HEK293 (cell line): ENCODE results near the gene UNK.
A peak's percentile ranks its signal among the peaks of the same experiment; 100 is the strongest.

Experiments
- CTCF ChIA-PET: fragments of 350-600 bp; formaldehyde crosslinking; extraction: SDS; loops from one replicate; lab custom pipeline; 2021; ENCODE audit warnings: antibody characterized with exemption; lab: Yijun Ruan, JAX
- POLR2A ChIA-PET: fragments of 300-600 bp; formaldehyde crosslinking; extraction: SDS; loops from one replicate; lab custom pipeline; 2020; ENCODE audit warnings: antibody characterized with exemption, inconsistent platforms; lab: Yijun Ruan, JAX
- H3K27ac ChIP-seq: fragments of 200-500 bp; sonication (Bioruptor generic); 2 replicates; pipeline ENCODE4 v1.5.1; 2014; ENCODE audit warnings: low read depth, low read length, control low read depth, inconsistent platforms; ENCODE audit errors: extremely low read depth
- H3K36me3 ChIP-seq, 2 experiments: fragments of 200-500 bp in 1 of 2; sonication (Bioruptor generic) in 1 of 2; 1 replicate in 1 of 2; 2 replicates in 1 of 2; pipeline ENCODE4 v1.5.1; 2014 to 2017; ENCODE audit warnings: inconsistent platforms in 2 of 2, low read length in 2 of 2; ENCODE audit not compliant: control insufficient read depth in 2 of 2, insufficient read depth in 1 of 2
- H3K4me1 ChIP-seq: fragments of 200-500 bp; sonication (Bioruptor generic); 2 replicates; pipeline ENCODE4 v1.5.1; 2014; ENCODE audit warnings: mild to moderate bottlenecking, low read length, inconsistent platforms; ENCODE audit not compliant: control insufficient read depth, insufficient read depth
- H3K4me3 ChIP-seq: 2 replicates; pipeline ENCODE4 v1.5.1; 2011; ENCODE audit warnings: low read depth, mild to moderate bottlenecking, control low read depth, low read length, moderate library complexity
- H3K9me3 ChIP-seq: fragments of 200-500 bp; sonication (Bioruptor generic); 2 replicates; pipeline ENCODE4 v1.5.1; 2014; ENCODE audit warnings: low read depth, low read length, inconsistent platforms; ENCODE audit not compliant: control insufficient read depth, insufficient read depth
- EGR2 ChIP-seq: fragments of 450-650 bp; formaldehyde crosslinking; IDR thresholded peaks from 2 replicates; pipeline ENCODE4 v1.5.1; 2016; ENCODE audit warnings: low read depth, missing biosample characterization, missing genetic modification characterization
- GLI2 ChIP-seq: fragments of 450-650 bp; formaldehyde crosslinking; IDR thresholded peaks from 2 replicates; pipeline ENCODE4; 2017; ENCODE audit warnings: missing biosample characterization, missing genetic modification characterization, low read depth, borderline replicate concordance
- HOXA7 ChIP-seq: sonication (generic); formaldehyde crosslinking; IDR thresholded peaks from 2 replicates; pipeline ENCODE4 v1.8.1; 2022; ENCODE audit warnings: missing genetic modification reagents, borderline replicate concordance
- KLF17 ChIP-seq: fragments of 450-650 bp; formaldehyde crosslinking; IDR thresholded peaks from 2 replicates; pipeline ENCODE4 v1.5.1; 2016; ENCODE audit warnings: missing biosample characterization, missing genetic modification characterization
- PBX3 ChIP-seq: sonication (generic); formaldehyde crosslinking; IDR thresholded peaks from 2 replicates; pipeline ENCODE4 v1.8.1; 2022; ENCODE audit warnings: mild to moderate bottlenecking, moderate library complexity, missing genetic modification reagents
- REPIN1 ChIP-seq: fragments of 450-650 bp; formaldehyde crosslinking; IDR thresholded peaks from 2 replicates; pipeline ENCODE4 v1.5.1; 2017; ENCODE audit warnings: missing biosample characterization, missing genetic modification characterization, low read depth
- SCRT2 ChIP-seq: fragments of 450-650 bp; formaldehyde crosslinking; IDR thresholded peaks from 2 replicates; pipeline ENCODE4 v1.5.1; 2016; ENCODE audit warnings: missing biosample characterization, missing genetic modification characterization
- SP2 ChIP-seq: fragments of 450-650 bp; formaldehyde crosslinking; IDR thresholded peaks from 2 replicates; pipeline ENCODE4 v1.5.1; 2016; ENCODE audit warnings: missing biosample characterization, missing genetic modification characterization
- SP7 ChIP-seq: fragments of 450-650 bp; formaldehyde crosslinking; IDR thresholded peaks from 2 replicates; pipeline ENCODE4 v1.5.1; 2016; ENCODE audit warnings: missing biosample characterization, missing genetic modification characterization
- TRIM28 ChIP-seq: IDR thresholded peaks from 2 replicates; pipeline ENCODE4 v1.6.1; 2011; ENCODE audit warnings: low read length, control low read depth, borderline replicate concordance
- ZBTB44 ChIP-seq: fragments of 450-650 bp; IDR thresholded peaks from 2 replicates; pipeline ENCODE4 v1.5.1; 2018; ENCODE audit warnings: missing biosample characterization, mild to moderate bottlenecking, missing genetic modification characterization
- ZFHX2 ChIP-seq: fragments of 450-650 bp; formaldehyde crosslinking; conservative IDR thresholded peaks from 2 replicates; pipeline ENCODE4 v1.5.1; 2016; ENCODE audit warnings: missing biosample characterization, missing genetic modification characterization
- ZFP69B ChIP-seq: fragments of 450-650 bp; formaldehyde crosslinking; IDR thresholded peaks from 2 replicates; pipeline ENCODE4 v1.5.1; 2016; ENCODE audit warnings: missing biosample characterization, missing genetic modification characterization
- ZNF112 ChIP-seq: fragments of 450-650 bp; formaldehyde crosslinking; IDR thresholded peaks from 2 replicates; pipeline ENCODE4 v1.5.0; 2017; ENCODE audit warnings: missing biosample characterization, missing genetic modification characterization
- ZNF214 ChIP-seq: fragments of 450-650 bp; formaldehyde crosslinking; IDR thresholded peaks from 2 replicates; pipeline ENCODE4 v1.5.1; 2017; ENCODE audit warnings: missing biosample characterization, mild to moderate bottlenecking, missing genetic modification characterization, borderline replicate concordance
- ZNF274 ChIP-seq, 2 experiments: fragments of 200-500 bp in 1 of 2; fragments of 450-650 bp in 1 of 2; sonication (Bioruptor generic) in 1 of 2; formaldehyde crosslinking in 1 of 2; IDR thresholded peaks; 2 replicates each; pipeline versions ENCODE4 v1.5.1 to v1.6.1; 2014 to 2016; ENCODE audit warnings: borderline replicate concordance in 1 of 2, inconsistent platforms in 1 of 2, low read length in 1 of 2, missing biosample characterization in 1 of 2, missing genetic modification characterization in 1 of 2
- ZNF354C ChIP-seq: fragments of 450-650 bp; formaldehyde crosslinking; IDR thresholded peaks from 2 replicates; pipeline ENCODE4 v1.5.1; 2016; ENCODE audit warnings: missing biosample characterization, missing genetic modification characterization, low read depth, borderline replicate concordance
- ZNF426 ChIP-seq: fragments of 450-650 bp; formaldehyde crosslinking; IDR thresholded peaks from 2 replicates; pipeline ENCODE4 v1.5.1; 2017; ENCODE audit warnings: missing biosample characterization, missing genetic modification characterization, mild to moderate bottlenecking, inconsistent platforms, moderate library complexity
- ZNF449 ChIP-seq: fragments of 450-650 bp; formaldehyde crosslinking; IDR thresholded peaks from 2 replicates; pipeline ENCODE4 v1.5.1; 2017; ENCODE audit warnings: missing biosample characterization, mild to moderate bottlenecking, missing genetic modification characterization, moderate library complexity
- ZNF624 ChIP-seq: fragments of 450-650 bp; formaldehyde crosslinking; IDR thresholded peaks from 2 replicates; pipeline ENCODE4 v1.5.1; 2017; ENCODE audit warnings: missing biosample characterization, missing genetic modification characterization
- ZNF692 ChIP-seq: fragments of 450-650 bp; formaldehyde crosslinking; IDR thresholded peaks from 2 replicates; pipeline ENCODE4 v1.5.1; 2016; ENCODE audit warnings: missing biosample characterization, missing genetic modification characterization
- ZNF747 ChIP-seq: fragments of 450-650 bp; formaldehyde crosslinking; IDR thresholded peaks from 2 replicates; pipeline ENCODE4 v1.5.1; 2016; ENCODE audit warnings: missing biosample characterization, missing genetic modification characterization
- ZNF777 ChIP-seq: fragments of 450-650 bp; formaldehyde crosslinking; IDR thresholded peaks from 2 replicates; pipeline ENCODE4 v1.5.1; 2017; ENCODE audit warnings: missing biosample characterization, missing genetic modification characterization, borderline replicate concordance

UNK gene

GRCh38 chr17:75808549-75808904, 23.9 kb downstream of the UNK start:
- no peak for TF ChIP-seq PBX3
- TF ChIP-seq ZNF354C (tag by site-specific recombination), result no peak
- no peak for TF ChIP-seq REPIN1 (tag by site-specific recombination)
- no peak for TF ChIP-seq EGR2 (tag by site-specific recombination)
- no peak for TF ChIP-seq ZNF274 (IDR thresholded peaks at IDR 0.05; ENCODE audit: low read length)
- no peak for TF ChIP-seq ZNF274 (tag by site-specific recombination; IDR thresholded peaks at IDR 0.05; ENCODE audit: borderline replicate concordance)
- no peak for TF ChIP-seq ZNF777
- TF ChIP-seq ZNF747 (tag by site-specific recombination), result no peak
- peak; percentile 51; the same call in 1 of the 2 replicates for TF ChIP-seq SCRT2
- no peaks in the 10 kb centered on the region for H3K9me3 ChIP-seq
- ChIA-PET POLR2A (interaction anchor here (0.6 to 2.8 kb wide), 4 partner anchors 9 to 311 kb away, joined by 3 to 19 read pairs (median 6); no protein-coding TSS in a partner anchor), CTCF (interaction anchor here (1.2 to 1.8 kb wide), 3 partner anchors 19 to 37 kb away, joined by 4 to 10 read pairs (median 5); no protein-coding TSS in a partner anchor)
- H3K4me3 ChIP-seq, result no peak overlapping the region
- H3K27ac ChIP-seq, result peak overlapping the region; percentile 74
- peaks cover 9% of the 10 kb centered on the region for H3K4me1 ChIP-seq
- H3K36me3 ChIP-seq, result peaks cover 15 to 48% of the 10 kb centered on the region in 2 experiments

- Histone ChIP-seq H3K4me1 (peaks cover 9% of the 10 kb centered on the region), H3K4me3 (no peak overlapping the region), H3K27ac (peak overlapping the region; percentile 74), H3K36me3 (peaks cover 20 to 49% of the 10 kb centered on the region in 2 experiments), H3K9me3 (no peaks in the 10 kb centered on the region)
- POLR2A ChIA-PET, result interaction anchor here (0.6 to 2.8 kb wide), 4 partner anchors 10 to 311 kb away, joined by 3 to 19 read pairs (median 6); no protein-coding TSS in a partner anchor
- CTCF ChIA-PET, result interaction anchor here (1.0 to 1.8 kb wide), 4 partner anchors 19 to 36 kb away, joined by 3 to 10 read pairs (median 4); no protein-coding TSS in a partner anchor
- TF ChIP-seq SP2, result 0 out of 2 replicates have a peak, but pooled peaks have one; percentile 10
- TF ChIP-seq ZFHX2, result peak; percentile 32
- no peak for TF ChIP-seq ZNF692 (tag by site-specific recombination)
- TF ChIP-seq ZBTB44 (tag by site-specific recombination), result no peak
- TF ChIP-seq ZNF214 (tag by site-specific recombination), result no peak
- no peak for TF ChIP-seq ZNF624 (tag by site-specific recombination)
- TF ChIP-seq KLF17 (tag by site-specific recombination), result no peak
- no peak for TF ChIP-seq ZNF112 (tag by site-specific recombination)
- peak; percentile 69 for TF ChIP-seq SP7 (tag by site-specific recombination)
- no peak for TF ChIP-seq GLI2
- 0 out of 2 replicates have a peak, but pooled peaks have one; percentile 10 for TF ChIP-seq EGR2 (tag by site-specific recombination)
- no peak for TF ChIP-seq HOXA7
- TF ChIP-seq ZNF426, result no peak
- TF ChIP-seq ZNF449, result no peak
- TF ChIP-seq ZFP69B (tag by site-specific recombination), result no peak
- no peak for TF ChIP-seq TRIM28
Observed at GRCh38 chr17:75808905-75809621, 24.5 kb downstream of the UNK start.
